H1 (cell line): ENCODE measurements around the gene MTARC1. TPM values are rescaled to one million over a fixed set of nuclear protein-coding genes. Genes with fewer than 3 reads are reported as not detected.

Experiments used
- CTCF ChIA-PET: fragments of 300-600 bp; sonication (Branson Sonifier 250); formaldehyde crosslinking; loops from one replicate; lab custom pipeline; 2021; ENCODE audit not compliant: partially characterized antibody; lab: Charles Lee
- POLR2A ChIA-PET: fragments of 300-600 bp; sonication (Branson Sonifier 250); formaldehyde crosslinking; loops from one replicate; lab custom pipeline; 2021; ENCODE audit warnings: inconsistent platforms; ENCODE audit not compliant: partially characterized antibody; lab: Charles Lee
- DNase-seq, 2 experiments: peaks; one replicate each; pipeline versions ENCODE4 v3.0.0 to v3.0.0-alpha.2; 2010 to 2022; ENCODE audit warnings: low spot score in 2 of 2, low read depth in 1 of 2, mixed read lengths in 1 of 2
- FAIRE-seq: peaks from 2 replicates; lab custom pipeline; 2011; peaks lifted over from hg19 to GRCh38; lab: Jason Lieb, UNC
- H2AFZ ChIP-seq: 2 replicates; pipeline ENCODE4 v1.8.1; 2012; ENCODE audit warnings: low read length, inconsistent platforms
- H2AK5ac ChIP-seq: 2 replicates; pipeline ENCODE4 v1.6.1; 2013; ENCODE audit warnings: low read depth, low read length
- H2BK120ac ChIP-seq: replicated peaks from 2 replicates; pipeline ENCODE3; 2013; ENCODE audit warnings: low read depth, low read length, inconsistent platforms
- H2BK12ac ChIP-seq: 2 replicates; pipeline ENCODE4 v1.6.1; 2013; ENCODE audit warnings: low read depth, low read length
- H2BK15ac ChIP-seq: 2 replicates; pipeline ENCODE4 v1.6.1; 2013; ENCODE audit warnings: low read length
- H2BK20ac ChIP-seq: 2 replicates; pipeline ENCODE4 v1.6.1; 2013; ENCODE audit warnings: low read length
- H2BK5ac ChIP-seq: 2 replicates; pipeline ENCODE4 v1.6.1; 2013; ENCODE audit warnings: low read depth, low read length
- H3K14ac ChIP-seq: 2 replicates; pipeline ENCODE4 v1.6.1; 2013; ENCODE audit warnings: inconsistent platforms; ENCODE audit not compliant: insufficient read length
- H3K18ac ChIP-seq: 2 replicates; pipeline ENCODE4 v1.6.1; 2013; ENCODE audit warnings: low read length; ENCODE audit errors: extremely low read depth
- H3K23ac ChIP-seq: 2 replicates; pipeline ENCODE4 v1.6.1; 2013; ENCODE audit warnings: inconsistent platforms; ENCODE audit not compliant: insufficient read length
- H3K23me2 ChIP-seq: 2 replicates; pipeline ENCODE4 v1.6.1; 2013; ENCODE audit warnings: low read depth, low read length
- H3K27ac ChIP-seq: 2 replicates; pipeline ENCODE4 v1.6.1; 2011; ENCODE audit warnings: low read depth, low read length, inconsistent platforms
- H3K27me3 ChIP-seq, 4 experiments: replicated peaks in 1 of 4; 1 replicate in 1 of 4; 2 replicates in 3 of 4; pipeline versions ENCODE4 v1.6.1 to v1.8.1; 2011 to 2013; ENCODE audit warnings: low read length in 3 of 4, mild to moderate bottlenecking in 3 of 4, inconsistent platforms in 2 of 4, mixed read lengths in 2 of 4, moderate library complexity in 1 of 4; ENCODE audit not compliant: control insufficient read depth in 3 of 4, insufficient read depth in 3 of 4; ENCODE audit errors: extremely low read depth in 1 of 4
- H3K36me3 ChIP-seq, 4 experiments: 2 replicates each; pipeline versions ENCODE4 v1.6.1 to v1.8.1; 2011 to 2013; ENCODE audit warnings: mild to moderate bottlenecking in 4 of 4, low read length in 3 of 4, moderate library complexity in 2 of 4, control low read depth in 1 of 4, inconsistent platforms in 1 of 4; ENCODE audit not compliant: insufficient read depth in 4 of 4, control insufficient read depth in 2 of 4
- H3K4ac ChIP-seq: replicated peaks from 2 replicates; pipeline ENCODE3; 2013; ENCODE audit warnings: low read length, low read depth, mixed read lengths, inconsistent platforms; ENCODE audit not compliant: insufficient read length
- H3K4me1 ChIP-seq, 4 experiments: replicated peaks in 1 of 4; 1 replicate in 1 of 4; 2 replicates in 3 of 4; pipeline versions ENCODE4 v1.6.1 to v1.8.1; 2011 to 2013; ENCODE audit warnings: low read length in 3 of 4, inconsistent platforms in 2 of 4, mixed read lengths in 1 of 4; ENCODE audit not compliant: insufficient read depth in 4 of 4, control insufficient read depth in 3 of 4
- H3K4me2 ChIP-seq, 2 experiments: 2 replicates each; pipeline versions ENCODE4 v1.6.1 to v1.8.1; 2011 to 2013; ENCODE audit warnings: low read depth in 2 of 2, low read length in 2 of 2, control low read depth in 1 of 2, inconsistent platforms in 1 of 2, mild to moderate bottlenecking in 1 of 2; ENCODE audit not compliant: insufficient read depth in 1 of 2
- H3K4me3 ChIP-seq, 4 experiments: fragments of 200-600, 300-600 bp in 1 of 4; sonication (generic), shearing (Covaris generic), sonication (Bioruptor Twin) in 1 of 4; 2 replicates each; pipeline versions ENCODE4 v1.5.1 to v1.8.1; 2011 to 2016; ENCODE audit warnings: low read length in 4 of 4, low read depth in 3 of 4, control low read depth in 2 of 4, inconsistent platforms in 2 of 4, mild to moderate bottlenecking in 2 of 4, mixed read lengths in 1 of 4, moderate library complexity in 1 of 4; ENCODE audit not compliant: insufficient read depth in 2 of 4; ENCODE audit errors: extremely low read depth in 1 of 4
- H3K56ac ChIP-seq: replicated peaks from 2 replicates; pipeline ENCODE3; 2013; ENCODE audit warnings: low read depth, mild to moderate bottlenecking, mixed read lengths, low read length, inconsistent platforms; ENCODE audit not compliant: insufficient read length
- H3K79me1 ChIP-seq: 2 replicates; pipeline ENCODE4 v1.6.1; 2013; ENCODE audit warnings: low read depth, low read length, control low read depth
- H3K79me2 ChIP-seq, 2 experiments: 2 replicates each; pipeline versions ENCODE4 v1.6.1 to v1.8.1; 2012 to 2013; ENCODE audit warnings: low read length in 2 of 2, mild to moderate bottlenecking in 2 of 2, inconsistent platforms in 1 of 2; ENCODE audit not compliant: insufficient read depth in 2 of 2, control insufficient read depth in 1 of 2
- H3K9ac ChIP-seq, 4 experiments: replicated peaks in 1 of 4; 1 replicate in 1 of 4; 2 replicates in 3 of 4; pipeline versions ENCODE4 v1.6.1 to v1.8.1; 2011 to 2013; ENCODE audit warnings: low read depth in 3 of 4, low read length in 3 of 4, control low read depth in 2 of 4, mild to moderate bottlenecking in 2 of 4, moderate library complexity in 2 of 4, inconsistent platforms in 1 of 4; ENCODE audit errors: extremely low read depth in 1 of 4
- H3K9me3 ChIP-seq, 2 experiments: 2 replicates each; pipeline versions ENCODE4 v1.6.1 to v1.8.1; 2012 to 2013; ENCODE audit warnings: mild to moderate bottlenecking in 2 of 2, moderate library complexity in 2 of 2, control low read depth in 1 of 2, inconsistent platforms in 1 of 2, low read depth in 1 of 2, low read length in 1 of 2, mixed read lengths in 1 of 2; ENCODE audit not compliant: insufficient read depth in 2 of 2
- H4K20me1 ChIP-seq, 2 experiments: replicated peaks in 1 of 2; 2 replicates each; pipeline versions ENCODE3 to v1.8.1; 2011 to 2013; ENCODE audit warnings: inconsistent platforms in 2 of 2, low read length in 2 of 2, mild to moderate bottlenecking in 1 of 2; ENCODE audit not compliant: insufficient read depth in 2 of 2, control insufficient read depth in 1 of 2
- H4K5ac ChIP-seq: 2 replicates; pipeline ENCODE4 v1.6.1; 2013; ENCODE audit warnings: low read length, low read depth, mixed read lengths, inconsistent platforms; ENCODE audit not compliant: insufficient read length
- H4K8ac ChIP-seq: 2 replicates; pipeline ENCODE4 v1.8.0; 2013; ENCODE audit warnings: mild to moderate bottlenecking, moderate library complexity, low read length, inconsistent platforms; ENCODE audit not compliant: insufficient read depth; ENCODE audit errors: extremely low read depth
- H4K91ac ChIP-seq: replicated peaks from 2 replicates; pipeline ENCODE3; 2013; ENCODE audit warnings: low read length, mixed read lengths, inconsistent platforms; ENCODE audit not compliant: insufficient read length
- BRCA1 ChIP-seq: IDR thresholded peaks from 2 replicates; pipeline ENCODE4 v1.6.1; 2012; ENCODE audit warnings: low read depth, low read length, improper control_type of control experiment
- EZH2 ChIP-seq: fragments of 200-600 bp; sonication (generic); IDR thresholded peaks from 2 replicates; pipeline ENCODE4 v1.7.1; 2012; ENCODE audit warnings: low read depth, mild to moderate bottlenecking, moderate library complexity, low read length, inconsistent platforms; ENCODE audit not compliant: severe bottlenecking
- SUZ12 ChIP-seq: fragments of 200-600 bp; sonication (generic); IDR thresholded peaks from 2 replicates; pipeline ENCODE4 v1.6.1; 2012; ENCODE audit warnings: mild to moderate bottlenecking, inconsistent platforms, low read length, moderate library complexity, mixed read lengths
- WGBS, 2 experiments: shearing (Covaris generic) in 1 of 2; methylation state at CpG; one replicate each; pipeline versions ENCODE4 v1.1.6 to v1.1.7; 2013 to 2015; ENCODE audit warnings: low lambda C conversion rate in 2 of 2, mixed read lengths in 2 of 2, inconsistent platforms in 1 of 2, low coverage in 1 of 2, missing lambda C conversion rate in 1 of 2; ENCODE audit not compliant: insufficient replicate concordance in 2 of 2, insufficient coverage in 1 of 2, insufficient read length in 1 of 2; ENCODE audit errors: extremely low coverage in 1 of 2, missing lambda C conversion rate in 1 of 2; 5-methylcytosine and 5-hydroxymethylcytosine counted together
- polyA plus RNA-seq, 7 experiments: library from polyadenylated mRNA; depleted of rRNA in 3 of 7; stranded (reverse) in 5 of 7; unstranded in 2 of 7; fragments of >200 nt in 5 of 7; fragments of 200-250 nt in 2 of 7; gene quantifications; 1 replicate in 5 of 7; 2 replicates in 1 of 7; 4 replicates in 1 of 7; pipeline versions ENCODE4 v1.2.1 to v1.2.3, GENCODE V29; 2011 to 2013; ENCODE audit warnings: missing spikeins in 2 of 7, mixed read lengths in 2 of 7
- total RNA-seq: library from RNA; stranded (reverse); fragmentation: NEBNext Ultra II Directional; extraction: Animal tissue kit (Norgen Biotek cat#: 25700); gene quantifications from 2 replicates; pipeline ENCODE4 v1.2.1, GENCODE V29; 2021

MTARC1 gene
- total and polyA plus RNA-seq, 2 of the 8 experiments (the other 6 are each of a cell fraction or from before 2014, with no cell fraction given), result 17.2 to 46.2 TPM

DNA sequence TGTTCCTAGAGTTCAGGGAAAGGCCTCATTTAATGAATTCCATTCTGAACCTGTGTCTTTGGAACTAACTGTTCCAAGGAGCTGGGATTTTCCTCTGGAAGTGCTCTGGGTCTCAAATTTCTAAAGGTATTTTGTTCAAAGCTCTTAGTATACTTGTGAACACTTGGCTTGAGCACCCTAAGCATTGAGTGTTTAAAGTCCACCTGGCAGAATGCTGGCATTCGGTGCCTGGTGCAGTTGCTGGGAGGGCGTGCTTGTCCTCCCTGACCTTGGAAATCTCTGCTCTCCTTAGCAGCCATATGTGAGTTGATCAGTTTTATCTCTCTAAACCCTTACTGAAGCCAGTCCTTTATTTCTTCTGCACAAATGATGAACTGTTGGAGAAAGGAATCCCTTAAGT, 35.6 kb upstream of the MTARC1 start:
- FAIRE-seq (no peak), DNase-seq (no peak)
- Histone ChIP-seq H2AFZ (no peak overlapping the region), H3K4me2 (no peak overlapping the region; a peak in 1 of 4 replicates), H3K14ac (no peak overlapping the region), H4K8ac (no peak overlapping the region), H3K79me1 (no peaks in the 10 kb centered on the region), H2BK20ac (no peak overlapping the region), H4K20me1 (no peaks in the 10 kb centered on the region), H3K27ac (no peak overlapping the region), H2AK5ac (no peak overlapping the region), H3K36me3 (no peaks in the 10 kb centered on the region; a peak in 1 of 8 replicates), H3K4me3 (no peak overlapping the region), H2BK5ac (no peak overlapping the region), H3K27me3 (peaks cover 0 to 20% (median 15%) of the 10 kb centered on the region in 4 experiments; a peak in 6 of 7 replicates), H3K18ac (no peak overlapping the region), H3K23me2 (peaks cover 9% of the 10 kb centered on the region), H3K4ac (no peak overlapping the region), H3K9me3 (no peaks in the 10 kb centered on the region), H2BK12ac (no peak overlapping the region), H2BK120ac (no peak overlapping the region), H3K9ac (no peak overlapping the region), H3K56ac (no peak overlapping the region), H3K4me1 (peaks cover 3 to 9% (median 7%) of the 10 kb centered on the region in 4 experiments; a peak in 5 of 7 replicates)
- POLR2A ChIA-PET, result interaction anchor here (0.7 to 3.0 kb wide), 3 partner anchors 9 to 34 kb away, joined by 3 to 35 read pairs (median 4); partner anchors contain the start of gene MTARC1
- CTCF ChIA-PET, result interaction anchor here (0.5 to 5.9 kb wide), 5 partner anchors 18 to 467 kb away, joined by 3 to 42 read pairs (median 4); partner anchors contain the start of gene MTARC1
- 95% methylated on average over 2 of the region's 2 CpGs; no CpG with 5 or more reads in 1 of the 2 experiments for WGBS, 2 experiments
- no peak for TF ChIP-seq SUZ12
- TF ChIP-seq EZH2, result no peak
- TF ChIP-seq BRCA1, result no peak
- TF ChIP-seq, all 59 proteins: peak for 0
- H3K23ac ChIP-seq, result no peak overlapping the region
- H2BK15ac ChIP-seq, result no peak overlapping the region
- no peak overlapping the region for H4K5ac ChIP-seq
- H4K91ac ChIP-seq, result no peak overlapping the region
- H3K79me2 ChIP-seq, result peaks cover 0 to 11% of the 10 kb centered on the region in 2 experiments; a peak in 2 of 4 replicates
